Neural cell (in vitro differentiated cells): ENCODE results near the gene MAP3K7CL. TPM values are rescaled to one million over a fixed set of nuclear protein-coding genes. Genes with fewer than 3 reads are reported as not detected.

ENCODE experiments used
- H2AFZ ChIP-seq: fragments of 200-600, 300-800 bp; sonication (generic), shearing (Covaris generic); 2 replicates; pipeline ENCODE4 v1.6.0; 2014; ENCODE audit warnings: low read depth, mild to moderate bottlenecking, antibody characterized with exemption, low read length, moderate library complexity
- H3F3A ChIP-seq: fragments of 200-600 bp; shearing (Covaris generic); 2 replicates; pipeline ENCODE4 v1.6.1; 2016; ENCODE audit warnings: mild to moderate bottlenecking, moderate library complexity, mixed read lengths, antibody characterized with exemption, low read length; ENCODE audit not compliant: insufficient read depth, poor library complexity, severe bottlenecking
- H3K27ac ChIP-seq: fragments of 200-600, 300-800 bp; sonication (generic), shearing (Covaris generic); 2 replicates; pipeline ENCODE4 v1.5.1; 2014; ENCODE audit warnings: mild to moderate bottlenecking, low read length, moderate library complexity
- H3K27me3 ChIP-seq: fragments of 300-800, 200-600 bp; sonication (generic), shearing (Covaris generic); 2 replicates; pipeline ENCODE4 v1.6.0; 2014; ENCODE audit warnings: mild to moderate bottlenecking, low read depth, low read length, moderate library complexity; ENCODE audit not compliant: insufficient read depth
- H3K36me3 ChIP-seq: fragments of 300-800, 200-600 bp; sonication (generic), shearing (Covaris generic); 2 replicates; pipeline ENCODE4 v1.5.1; 2014; ENCODE audit warnings: mild to moderate bottlenecking, antibody characterized with exemption, low read length, moderate library complexity; ENCODE audit not compliant: insufficient read depth
- H3K4me2 ChIP-seq: fragments of 300-800, 200-600 bp; sonication (generic), shearing (Covaris generic); 2 replicates; pipeline ENCODE4 v1.6.0; 2014; ENCODE audit warnings: mild to moderate bottlenecking, low read length
- H3K4me3 ChIP-seq: fragments of 300-800, 200-600 bp; sonication (generic), shearing (Covaris generic); 2 replicates; pipeline ENCODE4 v1.5.1; 2014; ENCODE audit warnings: mild to moderate bottlenecking, low read length, moderate library complexity
- H3K79me2 ChIP-seq: fragments of 200-600 bp; shearing (Covaris generic); replicated peaks from 2 replicates; pipeline ENCODE4 v1.6.0; 2014; ENCODE audit warnings: mild to moderate bottlenecking, low read length, moderate library complexity; ENCODE audit not compliant: insufficient read depth
- H3K9ac ChIP-seq: fragments of 300-800, 200-600 bp; sonication (generic), shearing (Covaris generic); 2 replicates; pipeline ENCODE4 v1.6.1; 2016; ENCODE audit warnings: mild to moderate bottlenecking, low read length, mixed read lengths
- H3K9me2 ChIP-seq: fragments of 200-600 bp; shearing (Covaris generic); 2 replicates; pipeline ENCODE4 v1.6.1; 2016; ENCODE audit warnings: mild to moderate bottlenecking, low read length, mixed read lengths; ENCODE audit not compliant: insufficient read depth
- H3K9me3 ChIP-seq: fragments of 200-600, 300-800 bp; sonication (generic), shearing (Covaris generic); 2 replicates; pipeline ENCODE4 v1.6.1; 2016; ENCODE audit warnings: mild to moderate bottlenecking, mixed run types, low read length, moderate library complexity, mixed read lengths
- H4K20me1 ChIP-seq: fragments of 200-600 bp; shearing (Covaris generic); 2 replicates; pipeline ENCODE4 v1.6.1; 2016; ENCODE audit warnings: mild to moderate bottlenecking, mixed run types; ENCODE audit not compliant: insufficient read depth
- EP300 ChIP-seq: fragments of 450-650 bp; conservative IDR thresholded peaks from 2 replicates; pipeline ENCODE4 v1.6.1; 2014; ENCODE audit warnings: antibody characterized with exemption, mild to moderate bottlenecking, moderate library complexity; ENCODE audit not compliant: poor library complexity, severe bottlenecking
- EZH2 ChIP-seq: fragments of 200-600, 300-800 bp; shearing (Covaris generic), sonication (generic); IDR thresholded peaks from 2 replicates; pipeline ENCODE4 v1.6.1; 2014; ENCODE audit warnings: antibody characterized with exemption, low read length, borderline replicate concordance, mild to moderate bottlenecking; ENCODE audit not compliant: insufficient read depth, poor library complexity, severe bottlenecking
- MXI1 ChIP-seq: fragments of 450-650 bp; conservative IDR thresholded peaks from 2 replicates; pipeline ENCODE4 v1.6.1; 2014; ENCODE audit warnings: antibody characterized with exemption, mild to moderate bottlenecking; ENCODE audit not compliant: poor library complexity, severe bottlenecking
- POLR2AphosphoS5 ChIP-seq: IDR thresholded peaks from 2 replicates; pipeline ENCODE4 v1.6.1; 2012
- RAD21 ChIP-seq: fragments of 450-650 bp; conservative IDR thresholded peaks from 2 replicates; pipeline ENCODE4 v1.6.1; 2014; ENCODE audit warnings: antibody characterized with exemption, mild to moderate bottlenecking, moderate library complexity
- REST ChIP-seq: IDR thresholded peaks from 2 replicates; pipeline ENCODE4 v1.6.1; 2012; ENCODE audit warnings: borderline replicate concordance
- SMC3 ChIP-seq: fragments of 450-650 bp; conservative IDR thresholded peaks from 2 replicates; pipeline ENCODE4 v1.6.1; 2014; ENCODE audit warnings: antibody characterized with exemption, mild to moderate bottlenecking, moderate library complexity; ENCODE audit not compliant: poor library complexity
- TAF1 ChIP-seq: IDR thresholded peaks from 2 replicates; pipeline ENCODE4 v1.6.1; 2012; ENCODE audit warnings: low read depth
- polyA plus RNA-seq: library from polyadenylated mRNA; depleted of rRNA; stranded (reverse); fragments of >200 nt; gene quantifications from 2 replicates; pipeline ENCODE4 v1.2.3, GENCODE V29; 2014
- TF ChIP-seq, protein P1 (sequence below): fragments of 450-650 bp; IDR thresholded peaks from 2 replicates; pipeline ENCODE4 v1.5.1; 2014; ENCODE audit warnings: antibody characterized with exemption, mild to moderate bottlenecking, moderate library complexity; ENCODE audit not compliant: poor library complexity, severe bottlenecking

Gene MAP3K7CL
- polyA plus RNA-seq, 1 donor from 2014 or later = not detected

GRCh38 chr21:29152916-29153315, 22.5 kb downstream of the MAP3K7CL start:
- Histone ChIP-seq H3K4me2 (no peak overlapping the region), H3F3A (no peaks in the 10 kb centered on the region), H3K9me3 (no peaks in the 10 kb centered on the region), H3K36me3 (no peaks in the 10 kb centered on the region), H3K27ac (no peak overlapping the region), H3K9me2 (no peaks in the 10 kb centered on the region), H3K27me3 (no peaks in the 10 kb centered on the region), H4K20me1 (no peaks in the 10 kb centered on the region), H3K79me2 (no peaks in the 10 kb centered on the region), H2AFZ (no peak overlapping the region), H3K9ac (no peak overlapping the region), H3K4me3 (no peak overlapping the region)
- TF ChIP-seq EZH2 (no peak), REST (no peak), EP300 (no peak)

GRCh38 chr21:29154270-29154669, 23.8 kb downstream of the MAP3K7CL start:
- H3K27me3 ChIP-seq = no peaks in the 10 kb centered on the region
- TF ChIP-seq REST = no peak
- TF ChIP-seq SMC3 = no peak
- no peak for TF ChIP-seq RAD21
- TF ChIP-seq EZH2 = no peak
- TF ChIP-seq, protein P1, sequence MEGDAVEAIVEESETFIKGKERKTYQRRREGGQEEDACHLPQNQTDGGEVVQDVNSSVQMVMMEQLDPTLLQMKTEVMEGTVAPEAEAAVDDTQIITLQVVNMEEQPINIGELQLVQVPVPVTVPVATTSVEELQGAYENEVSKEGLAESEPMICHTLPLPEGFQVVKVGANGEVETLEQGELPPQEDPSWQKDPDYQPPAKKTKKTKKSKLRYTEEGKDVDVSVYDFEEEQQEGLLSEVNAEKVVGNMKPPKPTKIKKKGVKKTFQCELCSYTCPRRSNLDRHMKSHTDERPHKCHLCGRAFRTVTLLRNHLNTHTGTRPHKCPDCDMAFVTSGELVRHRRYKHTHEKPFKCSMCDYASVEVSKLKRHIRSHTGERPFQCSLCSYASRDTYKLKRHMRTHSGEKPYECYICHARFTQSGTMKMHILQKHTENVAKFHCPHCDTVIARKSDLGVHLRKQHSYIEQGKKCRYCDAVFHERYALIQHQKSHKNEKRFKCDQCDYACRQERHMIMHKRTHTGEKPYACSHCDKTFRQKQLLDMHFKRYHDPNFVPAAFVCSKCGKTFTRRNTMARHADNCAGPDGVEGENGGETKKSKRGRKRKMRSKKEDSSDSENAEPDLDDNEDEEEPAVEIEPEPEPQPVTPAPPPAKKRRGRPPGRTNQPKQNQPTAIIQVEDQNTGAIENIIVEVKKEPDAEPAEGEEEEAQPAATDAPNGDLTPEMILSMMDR = no peak
- TF ChIP-seq MXI1 = no peak
- TF ChIP-seq EP300 = no peak
- no peak for TF ChIP-seq POLR2AphosphoS5
- TF ChIP-seq TAF1 = no peak
- H3K9me3 ChIP-seq = no peaks in the 10 kb centered on the region
- no peaks in the 10 kb centered on the region for H3F3A ChIP-seq
- no peaks in the 10 kb centered on the region for H3K9me2 ChIP-seq
- H4K20me1 ChIP-seq = no peaks in the 10 kb centered on the region
- no peaks in the 10 kb centered on the region for H3K79me2 ChIP-seq
- H3K9ac ChIP-seq = no peak overlapping the region
- H3K27ac ChIP-seq = no peak overlapping the region
- H3K4me2 ChIP-seq = no peak overlapping the region
- H3K4me3 ChIP-seq = no peak overlapping the region
- no peak overlapping the region for H2AFZ ChIP-seq
- no peaks in the 10 kb centered on the region for H3K36me3 ChIP-seq
